NOMO-1 treated with dmso at 0.1 percent for 144 hours (cell line): ENCODE results near the gene DCTPP1.
A peak's percentile ranks its signal among the peaks of the same experiment; 100 is the strongest.

Experiments used
- DNase-seq: peaks from one replicate; lab custom pipeline; 2025; ENCODE audit not compliant: unreplicated experiment; lab: John Stamatoyannopoulos, UW

Gene DCTPP1

DNA sequence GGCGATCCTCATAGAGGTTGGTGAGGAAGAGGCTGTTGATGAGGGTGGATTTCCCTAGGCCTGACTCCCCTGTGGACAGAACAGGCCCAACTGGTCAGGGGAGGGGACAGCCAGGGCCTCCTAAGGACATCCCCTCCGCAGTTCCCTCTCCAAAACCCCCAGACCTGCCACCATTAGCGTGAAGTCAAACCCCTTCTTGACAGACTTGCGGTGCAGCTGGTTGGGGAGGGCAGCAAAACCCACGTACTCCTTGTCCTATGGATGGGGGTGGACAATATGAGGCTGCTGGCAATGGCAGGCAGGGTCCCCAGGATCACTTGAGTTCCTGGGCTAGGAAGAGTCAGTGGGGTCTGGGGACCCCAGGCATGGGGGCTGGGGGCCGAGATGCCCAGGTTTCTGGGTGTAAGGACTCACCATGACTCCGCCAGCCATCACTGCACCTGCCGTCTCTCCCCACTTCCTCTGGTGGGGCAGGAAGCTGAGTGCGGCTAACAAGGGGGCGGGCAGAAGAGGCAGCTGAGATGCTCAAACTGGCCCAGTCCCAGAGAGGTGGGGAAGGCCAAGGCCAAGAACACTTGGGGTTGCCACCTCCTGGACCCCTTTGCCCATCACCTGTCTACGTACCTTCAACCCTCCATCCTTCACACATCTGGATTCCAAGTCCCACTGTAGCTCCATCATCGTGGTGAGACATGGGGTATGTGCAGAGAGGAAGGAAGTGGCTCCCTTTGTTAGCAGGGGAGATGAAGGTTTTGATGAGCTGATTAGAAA lies 47.5 kb downstream of the DCTPP1 start, which contains the start of gene SEPTIN1:
TSS of gene SEPTIN1 (minus strand) at position 451 of the 771 bp plus-strand sequence. CDS start at position 432, 19 bp downstream.
- DNase-seq = no peak

DNA sequence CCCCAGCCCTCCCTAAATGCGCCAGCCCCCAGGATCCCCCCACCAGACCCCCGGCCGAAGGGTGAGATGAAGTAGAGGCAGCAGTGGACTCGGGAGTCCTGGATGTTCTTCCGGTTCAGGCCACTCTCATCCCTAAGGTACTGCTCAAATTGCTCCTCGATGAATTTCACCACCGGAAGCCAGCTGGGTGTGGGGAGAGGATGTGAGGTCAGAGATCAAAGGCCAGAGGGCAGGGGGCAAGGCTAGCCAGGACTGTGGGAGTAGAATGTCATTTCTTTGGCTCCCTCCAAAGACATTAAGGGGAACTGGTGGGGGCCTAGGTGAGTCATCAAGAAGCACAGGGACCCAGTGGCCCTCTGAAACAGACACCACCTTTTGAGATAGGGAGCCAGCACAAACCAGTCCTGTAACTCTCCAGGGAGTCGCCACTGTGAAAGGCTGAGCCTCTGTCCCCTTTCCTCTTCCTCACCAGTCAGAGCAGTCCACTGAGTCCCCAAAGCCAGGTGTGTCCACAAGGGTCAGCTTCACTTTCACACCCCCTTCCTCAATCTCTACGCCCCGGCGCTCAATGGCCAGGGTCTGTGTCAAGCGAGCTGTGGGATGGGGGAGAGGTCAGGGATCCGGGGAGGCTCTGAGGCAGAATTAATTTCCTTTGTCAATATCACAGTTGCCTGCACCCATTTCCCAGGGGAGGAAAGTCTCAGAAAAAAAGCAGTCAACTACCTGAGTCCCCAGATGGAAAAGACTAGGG lies 48.4 kb downstream of the DCTPP1 start:
- DNase-seq = no peak

DNA sequence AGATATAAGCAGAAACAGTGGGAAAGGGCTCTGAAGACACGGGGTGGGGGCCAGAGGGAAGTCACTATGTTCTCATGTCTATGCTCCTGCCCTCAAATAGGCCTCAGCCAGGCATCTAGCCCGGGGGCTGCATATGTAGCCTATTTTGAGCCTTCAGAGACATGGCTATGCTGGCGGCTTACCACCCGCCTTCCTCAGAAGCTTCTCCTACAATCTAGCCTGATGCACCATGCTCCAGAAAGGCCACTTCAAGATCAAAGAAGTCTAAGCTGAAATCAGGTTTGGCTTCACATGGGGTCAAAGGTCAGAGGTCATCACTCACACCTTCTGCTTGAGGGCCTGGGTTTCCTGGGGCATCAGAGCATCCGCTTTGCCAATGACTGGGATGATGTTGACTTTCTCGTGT lies 49.0 kb downstream of the DCTPP1 start:
- no peak for DNase-seq

DNA sequence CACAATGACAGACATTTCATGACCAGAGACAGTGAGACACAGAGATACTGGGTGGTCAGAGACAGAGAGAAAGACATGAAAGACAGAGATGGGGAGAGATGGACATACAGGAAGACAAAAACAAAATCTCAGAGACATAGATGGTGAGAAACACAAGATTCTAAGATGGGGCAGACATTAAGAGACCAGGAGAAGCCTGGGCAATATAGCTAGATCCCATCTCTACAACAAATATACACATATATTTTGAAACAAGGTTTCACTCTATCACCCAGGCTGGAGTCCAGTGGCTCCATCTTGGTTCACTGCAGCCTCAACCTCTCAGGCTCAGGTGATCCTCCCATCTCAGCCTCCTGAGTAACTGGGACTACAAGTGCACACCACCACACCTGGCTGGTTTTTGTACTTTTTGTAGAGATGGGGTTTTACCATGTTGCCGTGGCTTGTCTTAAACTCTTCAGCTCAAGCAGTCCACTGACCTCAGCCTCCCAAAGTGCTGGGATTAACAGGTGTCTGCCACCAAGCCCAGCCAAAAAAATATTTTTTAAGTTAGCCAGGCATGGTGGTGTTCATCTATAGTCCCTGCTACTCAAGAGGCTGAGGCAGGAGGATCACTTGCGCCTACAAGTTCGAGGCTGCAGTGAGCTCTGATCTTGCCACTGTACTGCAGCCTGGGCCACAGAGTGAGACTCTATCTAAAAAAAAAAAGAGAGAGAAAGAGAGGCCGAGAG lies 49.6 kb downstream of the DCTPP1 start:
- no peak for DNase-seq

DNA sequence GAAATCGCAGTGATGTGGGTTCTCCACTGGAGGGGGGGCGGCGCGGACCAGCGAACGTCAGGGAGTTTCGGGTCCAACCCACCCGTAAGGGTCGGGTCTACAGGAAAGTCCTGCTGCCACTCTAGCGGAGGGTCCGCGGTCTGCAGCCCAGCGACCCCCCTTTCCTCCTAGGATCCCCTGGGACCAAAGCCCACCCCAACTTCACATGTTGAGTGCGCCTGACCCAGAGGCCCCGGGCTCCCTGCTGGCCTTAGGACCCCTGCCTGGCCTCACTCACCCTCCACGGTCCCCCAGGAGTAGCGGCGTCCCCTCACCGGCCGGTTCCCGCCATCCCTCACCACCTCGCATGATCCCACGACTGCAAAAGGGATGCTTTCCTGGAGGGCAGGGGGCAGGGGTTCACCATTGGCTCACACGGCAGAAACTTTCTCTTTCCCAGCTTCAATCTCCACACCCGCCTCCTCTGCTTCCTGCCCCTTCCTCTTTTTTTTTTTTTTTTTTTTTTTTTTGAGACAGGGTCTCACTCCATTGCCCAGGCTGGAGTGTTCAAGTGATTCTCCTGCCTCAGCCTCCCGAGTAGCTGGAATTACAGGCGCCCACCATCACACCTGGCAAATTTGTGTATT lies 50.6 kb downstream of the DCTPP1 start:
- DNase-seq = no peak

DNA sequence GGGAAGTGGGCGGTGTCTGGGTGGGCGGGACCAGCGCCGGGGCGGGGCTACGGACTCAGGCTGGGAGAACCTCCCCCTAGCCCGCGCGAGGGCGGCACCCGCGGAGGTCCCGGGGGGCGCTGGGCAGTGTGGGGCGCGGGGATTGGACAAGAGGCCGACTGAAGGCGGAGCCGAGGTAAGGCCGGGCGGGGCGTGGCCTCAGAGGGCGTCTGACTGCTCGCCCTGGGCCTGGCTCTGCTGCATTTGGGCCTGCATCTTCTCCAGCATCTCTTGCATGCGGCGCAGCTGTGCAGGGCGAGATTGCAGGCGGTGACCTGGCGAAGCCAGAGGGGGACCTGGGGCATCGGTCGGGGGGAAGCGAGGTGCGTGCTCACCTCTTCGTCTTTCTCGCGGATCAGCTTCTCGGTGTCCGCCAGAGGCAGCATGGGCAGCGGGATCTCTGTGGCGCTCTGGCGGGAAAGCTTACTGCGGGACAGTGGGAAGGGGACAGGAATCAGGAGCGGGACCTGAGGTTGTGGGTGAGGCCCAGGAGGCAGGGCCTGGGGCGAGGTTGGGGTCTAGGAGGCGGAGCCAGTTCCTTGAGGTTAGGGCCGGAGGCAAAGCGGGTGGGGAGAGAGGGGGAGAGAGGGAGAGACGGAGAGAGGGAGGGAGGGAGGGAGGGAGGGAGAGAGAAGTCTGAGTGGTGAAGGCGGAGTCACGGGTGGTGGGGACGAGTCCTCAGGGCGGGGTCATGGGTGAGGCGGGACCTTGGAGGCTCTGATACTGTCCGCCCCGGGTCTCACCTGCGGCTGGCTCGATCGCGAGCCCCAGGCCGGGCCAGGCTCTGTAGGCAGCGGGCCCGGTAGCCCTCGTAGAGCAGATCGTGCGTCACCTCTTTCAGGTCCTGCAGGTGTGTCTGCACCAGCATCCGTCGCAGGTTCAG lies 51.3 kb downstream of the DCTPP1 start:
- peak; percentile 95 for DNase-seq

DNA sequence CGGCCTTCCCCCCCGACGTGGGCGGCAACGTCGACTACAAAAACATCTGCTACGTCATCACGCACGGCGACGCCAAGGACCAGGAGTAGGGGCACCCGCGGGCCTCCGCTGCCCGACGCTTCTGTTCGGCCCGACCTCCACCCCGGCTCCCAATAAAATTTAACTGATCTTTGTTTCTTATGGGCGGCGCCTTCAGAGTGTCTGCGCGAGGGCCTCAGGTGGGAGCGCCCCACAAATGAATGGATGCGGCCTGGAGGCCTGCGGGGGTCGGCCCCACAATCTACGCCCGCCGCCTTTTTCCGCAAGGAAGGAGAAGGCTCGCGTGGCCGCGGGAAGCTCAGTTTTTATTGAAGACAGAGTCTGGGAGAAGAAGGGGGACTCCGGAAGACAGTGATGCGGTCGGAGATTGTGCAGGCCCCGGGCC lies 52.0 kb downstream of the DCTPP1 start:
- peak; percentile 80 for DNase-seq

DNA sequence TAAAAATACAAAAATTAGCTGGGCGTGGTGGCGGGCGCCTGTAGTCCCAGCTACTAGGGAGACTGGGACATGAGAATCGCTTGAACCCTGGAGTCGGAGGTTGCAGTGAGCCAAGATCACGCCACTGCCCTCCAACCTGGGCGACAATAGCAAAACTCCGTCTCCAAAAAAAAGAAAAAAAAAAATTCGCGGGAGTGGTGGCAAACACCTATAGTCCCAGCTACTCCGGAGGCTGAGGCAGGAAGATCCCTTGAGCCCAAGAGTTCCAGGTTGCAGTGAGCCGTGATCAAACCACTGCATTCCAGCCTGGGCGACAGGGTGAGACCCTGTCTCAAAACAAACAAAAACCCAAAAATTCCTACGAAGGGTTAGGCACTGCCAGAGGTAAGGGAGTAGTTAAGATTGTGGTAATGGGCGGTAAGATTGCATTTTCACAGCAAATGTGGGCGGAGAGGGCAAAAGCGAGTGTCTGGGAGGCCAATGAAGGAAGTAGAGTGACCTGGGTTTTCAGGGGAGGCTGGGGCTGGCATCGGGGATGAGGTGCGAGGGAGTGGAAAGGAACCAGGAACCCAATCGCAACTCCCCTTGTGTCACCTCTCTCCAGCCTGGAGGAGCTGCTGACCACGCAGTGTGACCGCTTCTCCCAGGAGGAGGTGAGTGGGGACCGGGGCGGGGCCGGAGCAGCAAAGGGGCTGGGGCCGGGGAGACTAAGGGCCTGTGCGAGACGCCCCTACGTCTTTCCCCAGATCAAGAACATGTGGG lies 52.6 kb downstream of the DCTPP1 start:
- DNase-seq = peak; percentile 67

DNA sequence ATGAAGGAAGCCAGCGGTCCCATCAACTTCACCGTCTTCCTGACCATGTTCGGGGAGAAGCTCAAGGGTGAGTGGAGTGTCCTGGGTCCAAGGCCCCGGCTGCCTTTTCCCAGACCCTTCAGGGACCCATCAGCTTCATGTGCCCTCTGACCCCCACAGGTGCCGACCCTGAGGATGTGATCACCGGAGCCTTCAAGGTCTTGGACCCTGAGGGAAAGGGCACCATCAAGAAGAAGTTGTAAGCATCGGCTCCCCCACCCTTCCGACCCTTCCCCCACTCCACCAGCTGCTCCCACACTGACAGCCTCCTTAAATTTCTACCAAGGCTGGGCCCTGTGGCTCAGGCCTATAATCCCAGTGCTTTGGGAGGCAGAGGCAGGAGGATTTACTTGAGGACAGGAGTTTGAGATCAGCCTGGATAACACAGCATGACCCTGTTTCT lies 53.3 kb downstream of the DCTPP1 start:
- DNase-seq = no peak

DNA sequence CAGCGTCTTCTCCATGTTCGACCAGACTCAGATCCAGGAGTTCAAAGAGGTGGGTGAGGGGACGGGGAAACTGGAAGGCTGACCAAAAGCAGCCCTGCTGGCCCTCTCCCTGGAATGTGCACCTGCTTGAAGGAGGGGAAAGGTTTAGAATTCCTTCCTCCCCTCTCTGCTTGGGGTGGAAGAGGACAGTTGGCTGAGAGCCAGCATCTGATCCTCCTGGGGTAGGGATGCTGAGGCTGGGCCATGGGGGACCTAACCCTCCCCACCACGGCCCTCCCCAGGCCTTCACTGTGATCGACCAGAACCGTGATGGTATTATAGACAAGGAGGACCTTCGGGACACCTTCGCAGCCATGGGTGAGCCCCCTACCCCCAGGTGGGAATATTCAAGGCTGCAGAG lies 54.0 kb downstream of the DCTPP1 start:
- DNase-seq = no peak

DNA sequence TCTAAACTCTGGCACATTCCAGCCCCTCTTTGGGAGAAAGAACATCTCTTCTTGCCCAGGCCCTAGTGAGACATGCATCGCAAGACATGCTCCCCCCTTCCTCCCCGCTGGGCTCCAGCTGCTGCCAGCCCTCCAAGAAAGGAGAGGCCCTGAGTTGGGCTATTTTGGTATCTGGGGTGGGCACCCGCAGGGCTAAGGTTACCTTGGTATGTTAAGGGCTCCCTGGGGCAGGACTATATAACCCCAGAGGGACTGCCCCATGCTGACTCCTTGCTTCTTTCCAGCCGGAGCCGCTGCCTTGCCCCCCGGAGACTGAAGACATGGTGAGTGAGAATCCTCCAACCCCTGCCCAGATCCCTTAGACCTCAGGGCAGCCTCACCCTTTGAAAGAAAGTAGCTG lies 55.3 kb downstream of the DCTPP1 start, which contains the start of gene MYL11:
TSS of gene MYL11 (plus strand) at position 265 of the 400 bp plus-strand sequence. CDS start at position 321, 56 bp downstream.
- no peak for DNase-seq
